Neuron (in vitro differentiated cells): Measurements from ENCODE around the gene NUP50.

Experiments used
- H2AFZ ChIP-seq: one replicate; pipeline ENCODE4 v1.6.1; 2013; ENCODE audit warnings: low read depth, mild to moderate bottlenecking, inconsistent platforms, low read length, moderate library complexity
- H3K27me3 ChIP-seq: one replicate; pipeline ENCODE4 v1.6.1; 2013; ENCODE audit warnings: low read length; ENCODE audit not compliant: insufficient read depth
- H3K36me3 ChIP-seq: one replicate; pipeline ENCODE4 v1.6.1; 2013; ENCODE audit warnings: low read length; ENCODE audit not compliant: insufficient read depth
- H3K4me1 ChIP-seq: one replicate; pipeline ENCODE4 v1.6.1; 2013; ENCODE audit warnings: low read length; ENCODE audit not compliant: insufficient read depth
- H3K4me3 ChIP-seq: 2 replicates; pipeline ENCODE4 v1.5.1; 2013; ENCODE audit warnings: mild to moderate bottlenecking, low read length, moderate library complexity
- H3K9me3 ChIP-seq: one replicate; pipeline ENCODE4 v1.6.1; 2013; ENCODE audit warnings: low read length

NUP50 gene

DNA sequence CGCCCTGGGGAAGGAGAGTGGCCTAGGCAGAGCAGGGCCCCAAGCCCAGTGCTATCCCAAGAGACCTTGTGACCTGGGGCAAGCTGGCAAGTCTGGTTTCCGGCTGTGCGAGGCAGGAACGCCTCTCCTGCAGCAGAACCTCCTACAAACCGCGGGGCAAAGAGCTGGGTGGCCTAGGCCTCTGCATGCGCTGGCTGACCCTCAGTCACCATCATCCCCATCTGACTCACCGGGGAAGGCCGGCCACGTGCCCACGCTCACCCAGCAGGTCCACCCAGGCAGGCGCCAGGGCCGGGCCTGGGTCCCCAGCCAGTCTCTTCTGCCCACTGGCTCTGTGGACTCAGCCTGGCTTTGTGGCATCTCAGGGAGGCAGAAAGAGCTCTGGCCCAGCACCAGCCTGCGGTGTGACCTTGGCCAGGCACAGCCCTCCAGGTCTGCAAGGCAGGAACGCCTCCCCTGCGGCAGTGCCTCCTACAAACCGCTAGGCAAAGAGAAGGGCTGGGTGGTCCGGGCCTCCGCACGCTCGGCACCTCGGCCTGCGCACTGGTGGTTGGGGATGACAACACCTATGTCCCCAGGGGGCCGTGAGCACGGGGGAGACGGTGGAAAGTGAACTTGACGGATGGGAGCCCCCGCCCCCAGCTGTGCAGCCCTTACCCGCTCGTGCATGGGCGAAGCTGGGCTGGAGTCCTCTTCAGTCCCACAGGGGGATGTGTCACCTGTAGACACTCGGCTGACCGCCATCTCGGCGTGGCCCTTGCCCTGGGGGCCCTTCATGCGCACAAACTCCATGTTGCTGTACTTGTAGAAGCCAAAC lies 38.8 kb downstream of the NUP50 start:
- Histone ChIP-seq H3K27me3 (no peaks in the 10 kb centered on the region), H3K36me3 (peaks cover 12% of the 10 kb centered on the region), H3K9me3 (no peaks in the 10 kb centered on the region), H3K4me1 (peaks cover 3% of the 10 kb centered on the region), H3K4me3 (no peak overlapping the region), H2AFZ (no peak overlapping the region)

DNA sequence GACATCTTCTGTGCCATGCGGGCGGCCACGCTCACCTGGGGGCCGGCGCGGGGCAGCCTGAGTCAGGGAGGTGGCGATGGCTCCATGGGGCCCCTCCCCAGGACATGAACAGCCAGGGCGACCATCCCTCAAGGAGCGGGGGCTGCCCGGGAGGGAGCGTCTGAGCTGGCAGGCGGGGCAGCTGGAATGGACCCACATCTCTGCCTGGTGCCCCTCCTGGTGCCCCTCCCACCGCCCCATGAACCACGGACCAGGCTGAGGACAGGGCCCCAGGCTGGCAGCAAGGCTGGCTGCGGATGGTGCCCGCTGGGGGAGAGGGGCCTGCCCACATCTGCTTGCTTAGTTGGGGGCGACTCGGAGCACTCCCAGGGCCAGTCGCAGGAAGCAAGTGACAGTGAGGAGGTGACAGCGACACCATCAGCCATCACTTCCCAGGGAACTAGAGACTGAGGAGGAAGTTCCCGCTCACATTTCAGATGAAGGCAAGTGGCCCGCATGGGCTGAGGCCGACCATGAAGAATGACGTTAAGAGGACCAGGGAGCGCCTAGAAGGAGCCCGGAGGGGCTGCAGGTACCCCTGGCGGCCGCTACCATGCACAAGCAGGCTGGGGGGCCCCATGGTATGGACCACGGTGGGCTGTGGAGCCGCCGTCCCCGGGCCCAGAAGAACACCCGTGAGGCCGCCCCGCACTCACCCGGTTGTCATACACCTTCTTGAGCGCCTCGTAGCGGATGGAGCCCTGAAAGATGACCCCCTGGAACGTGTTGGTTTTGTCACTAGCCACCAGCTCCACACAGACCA lies 39.6 kb downstream of the NUP50 start:
- Histone ChIP-seq H3K27me3 (no peaks in the 10 kb centered on the region), H3K9me3 (no peaks in the 10 kb centered on the region), H3K4me3 (no peak overlapping the region), H3K4me1 (peaks cover 3% of the 10 kb centered on the region), H2AFZ (no peak overlapping the region), H3K36me3 (peaks cover 9% of the 10 kb centered on the region)

DNA sequence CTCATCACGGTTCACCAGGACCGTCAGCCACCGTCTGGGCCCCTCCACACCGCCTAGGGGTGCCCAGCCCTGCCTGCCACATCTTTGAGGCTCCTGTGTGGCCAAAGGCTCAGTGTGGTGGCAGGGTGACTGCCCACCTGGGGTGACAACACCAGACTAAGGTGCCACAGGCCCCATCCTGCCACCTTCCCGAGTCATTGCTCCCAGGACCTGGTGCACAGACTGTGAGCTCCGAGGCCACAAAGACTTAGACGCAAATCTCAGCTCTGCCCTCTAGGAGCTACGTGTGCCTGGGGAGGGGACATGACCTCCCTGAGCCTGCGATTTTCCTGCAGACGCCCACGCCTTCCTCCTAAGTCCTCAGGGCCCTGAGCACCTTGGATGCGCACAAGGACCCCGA lies 40.5 kb downstream of the NUP50 start:
- Histone ChIP-seq H3K4me3 (no peak overlapping the region), H3K4me1 (peaks cover 3% of the 10 kb centered on the region), H3K9me3 (no peaks in the 10 kb centered on the region), H3K36me3 (peaks cover 7% of the 10 kb centered on the region), H2AFZ (no peak overlapping the region), H3K27me3 (no peaks in the 10 kb centered on the region)

DNA sequence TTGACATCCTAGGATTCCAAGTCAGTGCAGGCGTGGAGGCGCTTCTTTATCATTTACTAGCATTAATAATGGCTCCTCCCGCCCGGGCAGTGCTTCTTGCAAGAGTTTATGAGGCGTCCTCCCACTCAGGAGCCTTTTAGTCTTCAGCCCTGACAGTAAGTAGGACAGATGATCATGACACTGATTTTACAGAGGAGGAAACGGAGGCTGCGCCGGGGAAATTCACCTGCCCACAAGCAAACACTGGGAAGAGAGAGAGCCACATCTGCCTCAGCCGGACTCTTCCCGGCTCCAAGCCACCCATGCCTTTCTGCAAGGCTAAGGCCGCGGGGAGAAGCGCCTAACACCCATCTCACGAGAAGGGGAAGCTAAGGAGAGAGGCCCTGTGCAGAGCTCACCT lies 41.1 kb downstream of the NUP50 start:
- Histone ChIP-seq H3K9me3 (no peaks in the 10 kb centered on the region), H3K27me3 (no peaks in the 10 kb centered on the region), H2AFZ (no peak overlapping the region), H3K4me1 (peaks cover 9% of the 10 kb centered on the region), H3K4me3 (no peak overlapping the region), H3K36me3 (peaks cover 4% of the 10 kb centered on the region)

DNA sequence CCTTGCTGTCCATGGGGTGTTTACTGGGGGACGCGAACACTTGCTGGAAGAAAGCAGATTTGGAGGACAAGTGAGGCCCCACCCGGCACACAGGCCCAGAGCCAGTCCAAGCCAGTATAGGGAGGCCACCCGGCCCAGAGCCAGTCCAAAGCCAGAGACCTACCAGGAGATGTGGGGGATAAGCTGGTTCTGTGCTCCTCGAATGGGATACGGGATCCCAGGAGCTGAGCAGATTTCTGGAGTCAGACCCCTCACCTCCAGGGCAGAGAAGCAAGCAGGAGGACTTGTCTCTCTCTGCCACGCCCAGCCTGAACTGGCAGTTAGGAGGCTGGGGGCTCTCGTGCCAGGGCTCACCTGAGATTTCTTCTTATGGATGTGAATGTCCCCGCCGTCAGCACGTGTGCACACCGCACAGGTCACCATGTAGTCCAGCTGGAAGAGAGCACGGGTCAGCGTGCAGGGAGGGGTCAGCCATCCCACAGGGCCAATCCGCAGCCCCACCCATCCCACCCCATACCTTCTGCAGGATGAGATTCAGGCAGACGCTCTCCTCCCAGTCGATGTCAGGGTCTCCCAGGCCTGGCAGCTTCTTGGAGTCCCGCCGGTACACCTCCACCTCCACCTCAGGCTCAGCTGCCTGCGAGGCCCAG lies 41.7 kb downstream of the NUP50 start:
- Histone ChIP-seq H3K9me3 (no peaks in the 10 kb centered on the region), H3K4me1 (peaks cover 14% of the 10 kb centered on the region), H2AFZ (no peak overlapping the region), H3K27me3 (no peaks in the 10 kb centered on the region), H3K4me3 (no peak overlapping the region), H3K36me3 (peaks cover 4% of the 10 kb centered on the region)

DNA sequence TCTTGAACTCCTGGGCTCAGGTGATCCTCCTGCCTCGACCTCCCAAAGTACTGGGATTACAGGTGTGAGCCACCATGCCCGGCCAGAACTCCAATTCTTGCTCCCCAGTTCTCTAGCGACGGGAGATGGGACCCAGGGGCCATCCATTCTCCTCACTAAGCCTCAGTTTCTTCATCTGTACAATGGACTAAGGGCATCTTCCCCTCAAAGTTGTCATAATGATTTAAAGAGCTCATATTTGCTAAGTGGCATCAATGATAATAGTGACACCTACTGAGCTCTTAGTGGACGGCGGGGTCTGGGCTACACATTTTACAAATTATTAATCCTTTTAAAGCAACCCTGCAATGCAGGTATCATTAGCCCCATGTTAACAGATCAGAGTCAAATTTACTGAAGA lies 42.5 kb downstream of the NUP50 start:
- H3K9me3 ChIP-seq = no peaks in the 10 kb centered on the region
- H3K36me3 ChIP-seq = peaks cover 4% of the 10 kb centered on the region
- no peak overlapping the region for H3K4me3 ChIP-seq
- H3K27me3 ChIP-seq = no peaks in the 10 kb centered on the region
- no peak overlapping the region for H2AFZ ChIP-seq
- peaks cover 12% of the 10 kb centered on the region for H3K4me1 ChIP-seq

DNA sequence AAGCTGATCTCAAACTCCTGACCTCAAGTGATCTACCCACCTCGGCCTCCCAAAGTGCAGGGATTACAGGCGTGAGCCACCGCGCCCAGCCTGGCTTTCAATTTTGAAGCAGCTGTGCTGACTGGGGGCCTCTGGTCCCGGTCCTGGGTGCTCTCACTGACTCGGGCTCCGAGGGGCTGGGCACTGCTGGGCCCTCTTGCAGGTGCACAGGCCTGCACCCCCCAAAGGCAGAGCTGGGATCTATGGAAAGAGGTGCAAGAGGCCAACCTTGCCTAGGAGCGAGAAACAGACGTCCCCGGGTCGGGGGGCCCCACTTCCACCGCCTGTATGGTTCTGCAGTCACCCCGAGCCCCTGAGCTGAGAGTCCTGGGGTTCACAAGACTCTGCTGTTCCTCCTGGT lies 43.8 kb downstream of the NUP50 start:
- H2AFZ ChIP-seq = no peak overlapping the region
- no peaks in the 10 kb centered on the region for H3K9me3 ChIP-seq
- H3K36me3 ChIP-seq = peaks cover 2% of the 10 kb centered on the region
- peaks cover 11% of the 10 kb centered on the region for H3K4me1 ChIP-seq
- H3K4me3 ChIP-seq = no peak overlapping the region
- no peaks in the 10 kb centered on the region for H3K27me3 ChIP-seq

DNA sequence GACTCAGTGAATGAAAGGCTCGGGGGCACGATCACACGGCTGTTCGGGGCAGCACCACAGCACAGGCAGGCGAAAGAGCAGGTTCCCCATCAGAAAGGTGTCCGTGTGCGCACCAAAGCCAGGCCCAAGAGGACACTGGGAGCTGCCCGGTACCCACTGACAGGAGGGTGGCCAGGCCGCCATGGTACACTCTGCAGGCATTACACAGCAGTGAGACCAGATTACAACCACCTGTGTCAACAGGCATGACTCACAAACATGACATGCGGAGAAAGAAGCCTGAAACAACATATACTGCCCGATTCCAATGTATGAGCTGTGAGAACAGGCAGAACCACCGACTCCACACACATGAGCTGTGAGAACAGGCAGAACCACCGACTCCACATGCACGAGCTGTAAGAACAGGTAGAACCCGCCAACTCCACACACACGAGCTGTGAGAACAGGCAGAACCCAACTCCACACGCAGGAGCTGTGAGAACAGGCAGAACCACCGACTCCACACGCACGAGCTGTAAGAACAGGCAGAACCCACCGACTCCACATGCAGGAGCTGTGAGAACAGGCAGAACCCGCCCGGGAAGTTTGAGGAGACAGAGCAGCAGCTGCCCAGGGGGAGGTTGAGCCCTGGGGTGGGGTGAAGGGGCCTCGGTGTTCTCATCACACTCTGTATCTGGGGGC lies 44.4 kb downstream of the NUP50 start:
- no peaks in the 10 kb centered on the region for H3K9me3 ChIP-seq
- H3K4me3 ChIP-seq = no peak overlapping the region
- H2AFZ ChIP-seq = no peak overlapping the region
- H3K36me3 ChIP-seq = peaks cover 2% of the 10 kb centered on the region
- peaks cover 11% of the 10 kb centered on the region for H3K4me1 ChIP-seq
- H3K27me3 ChIP-seq = no peaks in the 10 kb centered on the region

DNA sequence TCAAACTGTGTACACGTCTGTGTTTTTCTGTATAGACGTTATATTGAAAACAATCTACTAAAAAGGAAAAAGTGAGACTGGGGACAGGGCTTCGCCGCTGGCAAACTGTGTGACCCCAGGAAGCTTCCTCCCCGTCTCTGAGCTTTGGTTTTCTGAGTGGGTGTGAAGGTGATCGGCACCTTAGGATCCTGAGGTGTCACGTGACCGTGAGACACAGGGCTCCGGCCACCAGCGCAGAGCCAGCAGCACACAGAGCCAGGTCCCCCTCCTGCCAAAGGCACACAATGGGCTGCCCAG lies 44.9 kb downstream of the NUP50 start:
- no peak overlapping the region for H3K4me3 ChIP-seq
- H3K9me3 ChIP-seq = no peaks in the 10 kb centered on the region
- H3K27me3 ChIP-seq = no peaks in the 10 kb centered on the region
- peaks cover 2% of the 10 kb centered on the region for H3K36me3 ChIP-seq
- H3K4me1 ChIP-seq = peaks cover 11% of the 10 kb centered on the region
- no peak overlapping the region for H2AFZ ChIP-seq

DNA sequence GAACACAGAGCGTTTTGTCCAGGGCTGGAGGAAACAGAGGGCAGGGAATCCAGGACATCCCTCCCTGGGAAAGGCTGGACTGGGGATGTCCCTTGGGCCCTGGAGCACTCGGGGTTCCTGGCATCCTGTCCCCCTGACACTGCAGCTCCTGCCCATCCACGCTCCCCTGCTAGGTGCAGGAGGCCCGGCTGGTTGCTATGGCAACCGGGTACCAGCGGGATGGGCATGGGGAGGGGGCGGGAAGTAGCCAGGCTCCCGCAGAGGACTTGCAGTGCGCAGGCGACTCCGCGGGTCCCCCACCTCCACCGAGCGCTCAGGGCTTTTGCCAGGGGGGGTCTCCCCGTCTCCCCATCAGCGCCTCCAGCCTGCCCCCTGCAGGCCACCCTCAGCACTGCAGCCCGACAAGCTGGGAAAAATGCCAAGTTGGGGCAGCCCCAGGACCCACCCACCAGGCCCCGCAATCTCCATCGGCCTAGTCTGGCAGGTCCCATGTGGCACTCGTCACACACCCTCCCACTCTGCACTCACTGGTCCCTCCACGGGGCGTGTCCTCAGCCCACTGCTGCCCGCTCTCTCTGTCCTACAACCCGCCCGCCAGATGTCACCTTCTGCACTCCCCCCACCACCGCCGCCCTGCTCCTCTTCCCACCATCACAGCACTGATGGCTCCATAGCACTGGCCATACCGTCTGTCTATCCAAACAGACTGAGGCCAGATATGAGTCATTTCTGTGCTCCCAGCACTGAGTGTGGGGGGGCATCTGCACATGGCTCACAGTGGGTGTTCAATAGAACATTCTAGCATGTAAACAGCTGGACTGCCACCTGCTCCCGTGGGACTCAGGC lies 45.5 kb downstream of the NUP50 start:
- no peaks in the 10 kb centered on the region for H3K27me3 ChIP-seq
- peaks cover 11% of the 10 kb centered on the region for H3K4me1 ChIP-seq
- no peaks in the 10 kb centered on the region for H3K9me3 ChIP-seq
- peaks cover 2% of the 10 kb centered on the region for H3K36me3 ChIP-seq
- no peak overlapping the region for H2AFZ ChIP-seq
- no peak overlapping the region for H3K4me3 ChIP-seq

DNA sequence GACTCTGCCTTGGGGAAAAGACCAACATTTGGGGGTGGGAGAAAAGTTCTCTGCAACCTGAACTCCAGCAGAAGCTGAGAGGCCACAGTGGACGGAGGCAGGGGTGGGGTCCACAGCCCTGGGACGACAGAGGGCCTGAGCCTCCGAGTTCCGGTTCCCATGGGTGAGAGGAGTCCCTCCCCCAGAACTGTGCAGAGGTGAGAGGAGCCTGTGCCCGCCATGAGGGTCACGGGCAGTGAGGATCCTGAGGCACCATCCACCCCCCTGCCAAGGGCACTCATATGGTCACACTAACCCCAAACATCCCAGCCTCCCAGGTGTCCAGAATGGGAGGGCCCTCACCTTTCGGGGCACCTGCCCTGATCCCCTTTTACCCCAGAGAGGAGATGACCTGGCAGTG lies 46.4 kb downstream of the NUP50 start:
- Histone ChIP-seq H2AFZ (no peak overlapping the region), H3K9me3 (no peaks in the 10 kb centered on the region), H3K4me3 (no peak overlapping the region), H3K36me3 (peaks cover 2% of the 10 kb centered on the region), H3K27me3 (no peaks in the 10 kb centered on the region), H3K4me1 (peaks cover 11% of the 10 kb centered on the region)

DNA sequence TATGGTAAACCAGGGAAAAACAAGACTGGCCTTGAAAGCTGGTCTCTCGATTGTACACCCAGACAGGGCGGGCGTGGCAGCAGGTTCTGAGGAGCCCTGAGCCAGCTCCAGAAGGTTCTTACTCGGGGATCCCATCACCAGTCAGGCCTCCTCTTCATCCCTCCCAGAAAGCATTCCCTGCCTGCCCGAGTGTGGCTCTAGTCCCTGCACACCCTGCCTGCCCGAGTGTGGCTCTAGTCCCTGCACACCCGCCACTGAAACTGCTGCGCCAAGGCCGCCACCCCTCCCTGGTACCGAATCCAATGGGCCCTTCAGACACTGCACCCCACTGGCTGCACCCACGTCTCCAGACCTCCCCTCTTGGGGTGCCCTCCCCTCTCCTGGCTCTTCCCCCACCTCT lies 46.9 kb downstream of the NUP50 start:
- Histone ChIP-seq H2AFZ (no peak overlapping the region), H3K36me3 (peaks cover 2% of the 10 kb centered on the region), H3K9me3 (no peaks in the 10 kb centered on the region), H3K4me1 (peaks cover 11% of the 10 kb centered on the region), H3K4me3 (no peak overlapping the region), H3K27me3 (no peaks in the 10 kb centered on the region)
